Measurements from ENCODE around the gene MYBL2. TPM values are rescaled to one million over a fixed set of nuclear protein-coding genes. Genes with fewer than 3 reads are reported as not detected.

Gene MYBL2
- total RNA-seq (2022; extraction: Qiagen RNA extraction; ENCODE audit: low read depth) = 68.0 to 83.7 TPM (median 78.8 TPM) in 5 replicates

DNA sequence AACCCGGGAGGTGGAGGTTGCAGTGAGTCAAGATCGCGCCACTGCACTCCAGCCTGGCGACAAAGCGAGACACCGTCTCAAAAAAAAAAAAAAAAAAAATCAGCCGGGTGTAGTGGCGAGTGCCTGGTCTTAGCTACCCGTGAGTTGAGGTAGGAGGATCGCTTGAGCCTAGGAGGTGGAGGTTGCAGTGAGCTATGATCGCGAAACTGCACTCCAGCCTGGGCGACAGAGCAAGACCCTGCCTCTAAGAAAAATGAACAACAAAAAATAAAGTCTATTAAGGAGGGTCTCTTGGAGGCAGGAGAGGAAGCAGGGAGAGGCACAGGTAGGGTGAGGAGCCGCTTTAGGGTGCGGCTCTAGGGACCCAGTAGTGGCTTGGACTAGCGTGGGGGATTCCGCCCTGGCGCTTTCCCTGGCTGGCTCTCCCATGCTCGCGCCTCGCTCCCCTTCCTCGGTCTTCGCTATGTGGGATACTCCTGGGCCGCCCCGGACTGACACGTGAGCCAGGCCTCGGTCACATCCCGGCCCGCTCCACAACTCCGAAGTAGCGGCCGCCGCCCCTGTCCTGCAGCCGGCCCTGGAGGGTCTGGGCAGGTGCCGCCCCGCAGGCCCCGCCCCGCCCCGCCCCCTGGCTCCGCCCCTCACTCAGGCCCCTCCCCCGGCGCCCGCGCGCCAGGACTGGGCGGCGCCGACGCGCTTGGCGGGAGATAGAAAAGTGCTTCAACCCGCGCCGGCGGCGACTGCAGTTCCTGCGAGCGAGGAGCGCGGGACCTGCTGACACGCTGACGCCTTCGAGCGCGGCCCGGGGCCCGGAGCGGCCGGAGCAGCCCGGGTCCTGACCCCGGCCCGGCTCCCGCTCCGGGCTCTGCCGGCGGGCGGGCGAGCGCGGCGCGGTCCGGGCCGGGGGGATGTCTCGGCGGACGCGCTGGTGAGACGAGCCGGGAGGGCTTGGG is at the start of gene MYBL2:
TSS of gene MYBL2 (plus strand) at position 739 of the 953 bp plus-strand sequence. CDS start at position 909, 170 bp downstream.

GRCh38 chr20:43726811-43727338 is 60.0 kb downstream of the MYBL2 start, which contains the start of gene GTSF1L:
Gene GTSF1L, minus strand, starts transcription at chr20:43727002. Its CDS starts 308 bp downstream, at chr20:43726694.

Other genes with a start within 250 kb of the MYBL2 start
- gene SRSF6, start 209.2 kb upstream of the MYBL2 start, total RNA-seq (2022; extraction: Qiagen RNA extraction; ENCODE audit: low read depth) = 93.7 to 113 TPM (median 108 TPM) in 5 replicates
- 0.89 to 1.1 TPM (median 1.1 TPM) in 5 replicates for gene L3MBTL1, start 159.4 kb upstream of the MYBL2 start, total RNA-seq (2022; extraction: Qiagen RNA extraction; ENCODE audit: low read depth)
- 8.2 to 10.4 TPM (median 9.3 TPM) in 5 replicates for gene SGK2, start 108.1 kb upstream of the MYBL2 start, total RNA-seq (2022; extraction: Qiagen RNA extraction; ENCODE audit: low read depth)
- gene IFT52, start 76.2 kb upstream of the MYBL2 start, total RNA-seq (2022; extraction: Qiagen RNA extraction; ENCODE audit: low read depth) = 29.0 to 32.9 TPM (median 30.7 TPM) in 5 replicates
- not detected in 5 replicates for gene GTSF1L, start 59.9 kb downstream of the MYBL2 start, total RNA-seq (2022; extraction: Qiagen RNA extraction; ENCODE audit: low read depth)
- gene TOX2, start 247.7 kb downstream of the MYBL2 start, total RNA-seq (2022; extraction: Qiagen RNA extraction; ENCODE audit: low read depth) = 8.5 to 13.6 TPM (median 11.6 TPM) in 5 replicates